Vagina (tissue), 2 donors: Measurements from ENCODE around the gene EZR.

Experiments
- POLR2A ChIP-seq, 2 donors: fragments of 450-650 bp; IDR thresholded peaks; one replicate each; pipeline ENCODE4 v1.6.1; 2017; ENCODE audit warnings: antibody characterized with exemption in 2 of 2, mild to moderate bottlenecking in 2 of 2, moderate library complexity in 2 of 2
- POLR2AphosphoS5 ChIP-seq, 2 donors: sonication (generic); formaldehyde crosslinking; IDR thresholded peaks; one replicate each; pipeline ENCODE4 v1.9.0; 2017; ENCODE audit warnings: antibody characterized with exemption in 2 of 2, mild to moderate bottlenecking in 2 of 2, low read depth in 1 of 2; ENCODE audit not compliant: insufficient read depth in 1 of 2
- TF ChIP-seq, protein P1 (sequence below), 3 experiments: fragments of 450-650 bp in 2 of 3; fragments of 200-600 bp in 1 of 3; sonication (generic) in 1 of 3; IDR thresholded peaks; one replicate each; pipeline ENCODE4 v1.5.1; 2017 to 2019; ENCODE audit warnings: antibody characterized with exemption in 3 of 3, mild to moderate bottlenecking in 2 of 3, moderate library complexity in 2 of 3

DNA sequence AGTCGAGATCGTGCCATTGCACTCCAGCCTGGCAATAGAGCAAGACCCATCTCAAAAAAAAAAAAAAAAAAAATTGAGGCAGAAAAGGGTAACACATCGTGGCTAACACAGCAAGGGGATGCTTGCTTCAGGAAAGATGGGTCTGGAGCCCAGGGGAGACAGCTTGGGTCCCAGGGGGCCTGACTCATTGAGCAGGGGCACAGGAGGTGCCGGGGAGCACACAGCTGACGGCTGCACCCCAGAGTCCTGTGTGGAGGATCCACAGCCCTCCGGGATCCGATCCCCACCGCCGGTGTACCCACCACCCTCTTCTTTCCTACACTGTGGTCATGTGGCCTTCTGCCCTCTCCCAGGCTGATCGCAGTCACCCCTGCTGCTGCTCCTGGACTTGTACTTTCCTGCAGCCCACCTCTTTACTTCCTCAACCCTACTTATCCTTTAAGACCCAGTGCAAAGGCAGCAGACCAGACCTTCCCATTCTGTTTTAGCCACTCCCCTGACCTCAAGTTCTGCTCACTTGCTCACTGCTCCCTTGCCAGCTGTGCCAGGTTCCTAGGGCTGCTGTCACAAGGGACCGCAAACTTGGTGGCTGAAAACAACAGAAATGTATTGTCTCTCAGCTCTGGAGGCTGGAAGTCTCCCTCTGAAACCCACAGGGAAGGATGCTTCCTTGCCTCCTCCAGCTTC is 17.6 kb upstream of the EZR start:
- no peak for TF ChIP-seq POLR2A (IDR thresholded peaks at IDR 0.05)
- TF ChIP-seq, protein P1, sequence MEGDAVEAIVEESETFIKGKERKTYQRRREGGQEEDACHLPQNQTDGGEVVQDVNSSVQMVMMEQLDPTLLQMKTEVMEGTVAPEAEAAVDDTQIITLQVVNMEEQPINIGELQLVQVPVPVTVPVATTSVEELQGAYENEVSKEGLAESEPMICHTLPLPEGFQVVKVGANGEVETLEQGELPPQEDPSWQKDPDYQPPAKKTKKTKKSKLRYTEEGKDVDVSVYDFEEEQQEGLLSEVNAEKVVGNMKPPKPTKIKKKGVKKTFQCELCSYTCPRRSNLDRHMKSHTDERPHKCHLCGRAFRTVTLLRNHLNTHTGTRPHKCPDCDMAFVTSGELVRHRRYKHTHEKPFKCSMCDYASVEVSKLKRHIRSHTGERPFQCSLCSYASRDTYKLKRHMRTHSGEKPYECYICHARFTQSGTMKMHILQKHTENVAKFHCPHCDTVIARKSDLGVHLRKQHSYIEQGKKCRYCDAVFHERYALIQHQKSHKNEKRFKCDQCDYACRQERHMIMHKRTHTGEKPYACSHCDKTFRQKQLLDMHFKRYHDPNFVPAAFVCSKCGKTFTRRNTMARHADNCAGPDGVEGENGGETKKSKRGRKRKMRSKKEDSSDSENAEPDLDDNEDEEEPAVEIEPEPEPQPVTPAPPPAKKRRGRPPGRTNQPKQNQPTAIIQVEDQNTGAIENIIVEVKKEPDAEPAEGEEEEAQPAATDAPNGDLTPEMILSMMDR (IDR thresholded peaks at IDR 0.05), result no peak
- no peak for TF ChIP-seq POLR2AphosphoS5 (IDR thresholded peaks at IDR 0.05; ENCODE audit: insufficient read depth in 1 of 2, low read depth in 1 of 2)
